Measurements from ENCODE around the gene EXT2.

GRCh38 chr11:44229624-44230023 is 134.1 kb downstream of the EXT2 start:
- no peak for TF ChIP-seq CTCF (IDR thresholded peaks at IDR 0.05)
- TF ChIP-seq POLR2A (IDR thresholded peaks at IDR 0.05) = no peak
